K562 (cell line): Measurements from ENCODE around the gene TESK1. TPM values are rescaled to one million over a fixed set of nuclear protein-coding genes. Genes with fewer than 3 reads are reported as not detected.

Experiments
- CBFB ChIP-seq: sonication (generic); formaldehyde crosslinking; IDR thresholded peaks from 2 replicates; pipeline ENCODE4 v1.4.0; 2020; ENCODE audit warnings: mild to moderate bottlenecking, missing genetic modification reagents
- CLOCK ChIP-seq: fragments of 250-450 bp; sonication (Bioruptor Pico); IDR thresholded peaks from 2 replicates; pipeline ENCODE4 v1.4.0; 2020; ENCODE audit warnings: mild to moderate bottlenecking, moderate library complexity, borderline replicate concordance
- MAX ChIP-seq: sonication (generic); formaldehyde crosslinking; IDR thresholded peaks from 2 replicates; pipeline ENCODE4 v1.9.0; 2022; ENCODE audit warnings: mild to moderate bottlenecking, missing genetic modification reagents
- NCOA2 ChIP-seq, 2 experiments: fragments of 450-650 bp; IDR thresholded peaks; 2 replicates each; pipeline ENCODE4 v1.6.1; 2018; ENCODE audit warnings: mild to moderate bottlenecking in 2 of 2, moderate library complexity in 1 of 2; ENCODE audit not compliant: partially characterized antibody in 2 of 2
- NR2C2 ChIP-seq, 2 experiments: fragments of 200-800 bp in 1 of 2; sonication (Bioruptor generic) in 1 of 2; sonication (generic) in 1 of 2; formaldehyde crosslinking in 1 of 2; IDR thresholded peaks; 2 replicates each; pipeline versions ENCODE4 v1.6.1 to v1.8.0; 2016 to 2022; ENCODE audit warnings: mild to moderate bottlenecking in 1 of 2, missing compliant biosample characterization in 1 of 2, missing genetic modification characterization in 1 of 2, missing genetic modification reagents in 1 of 2
- PML ChIP-seq: IDR thresholded peaks from 2 replicates; pipeline ENCODE4 v1.6.1; 2012; ENCODE audit warnings: low read length, inconsistent platforms
- POU5F1 ChIP-seq: fragments of 150-350 bp; IDR thresholded peaks from 2 replicates; pipeline ENCODE4 v1.6.1; 2014; ENCODE audit warnings: borderline replicate concordance, low read length, low read depth, mild to moderate bottlenecking; ENCODE audit not compliant: partially characterized antibody
- RAD21 ChIP-seq, 2 experiments: fragments of 250-450 bp in 1 of 2; fragments of 450-650 bp in 1 of 2; sonication (Bioruptor Pico) in 1 of 2; formaldehyde crosslinking in 1 of 2; IDR thresholded peaks in 1 of 2; conservative IDR thresholded peaks in 1 of 2; 2 replicates each; pipeline versions ENCODE4 v1.4.0 to v1.8.0; 2020 to 2022; ENCODE audit warnings: mild to moderate bottlenecking in 2 of 2, moderate library complexity in 1 of 2
- RERE ChIP-seq: sonication (generic); formaldehyde crosslinking; IDR thresholded peaks from 2 replicates; pipeline ENCODE4 v1.8.0; 2023; ENCODE audit warnings: missing genetic modification reagents, mild to moderate bottlenecking, borderline replicate concordance
- SMARCE1 ChIP-seq: fragments of 450-650 bp; IDR thresholded peaks from 2 replicates; pipeline ENCODE4 v1.7.1; 2016; ENCODE audit warnings: mild to moderate bottlenecking
- SREBF2 ChIP-seq: sonication (generic); formaldehyde crosslinking; IDR thresholded peaks from 2 replicates; pipeline ENCODE4 v1.4.0; 2020; ENCODE audit warnings: mild to moderate bottlenecking, missing genetic modification reagents
- STAG1 ChIP-seq: sonication (generic); formaldehyde crosslinking; IDR thresholded peaks from 2 replicates; pipeline ENCODE4 v1.5.0; 2020; ENCODE audit warnings: missing genetic modification reagents, borderline replicate concordance
- TAF1 ChIP-seq: IDR thresholded peaks from 2 replicates; pipeline ENCODE4 v1.6.1; 2011; ENCODE audit warnings: mild to moderate bottlenecking, low read length, moderate library complexity; ENCODE audit not compliant: insufficient read depth, control insufficient read depth, severe bottlenecking; ENCODE audit errors: extremely low read depth
- TAF15 ChIP-seq: fragments of 200-400 bp; formaldehyde crosslinking; IDR thresholded peaks from 2 replicates; pipeline ENCODE4 v1.6.1; 2017; ENCODE audit warnings: mild to moderate bottlenecking, low read depth, low read length, moderate library complexity
- ZNF324 ChIP-seq: fragments of 250-450 bp; sonication (Bioruptor Pico); IDR thresholded peaks from 2 replicates; pipeline ENCODE4 v1.4.0; 2020; ENCODE audit warnings: mild to moderate bottlenecking
- ZNF778 ChIP-seq: fragments of 450-650 bp; formaldehyde crosslinking; IDR thresholded peaks from 2 replicates; pipeline ENCODE4 v1.4.0; 2020; ENCODE audit warnings: mild to moderate bottlenecking, moderate library complexity
- polyA plus RNA-seq, 8 experiments: library from polyadenylated mRNA; depleted of rRNA in 4 of 8; stranded (reverse) in 5 of 8; unstranded in 3 of 8; fragments of >200 nt; fragmentation: Nextera tagmentation in 2 of 8; fragmentation: Illumina TruSeq in 1 of 8; extraction: Ambion mirVana in 2 of 8; extraction: Trizol in 1 of 8; gene quantifications; 2 replicates each; pipeline versions ENCODE4 v1.2.1 to v1.2.3, GENCODE V29; 2011 to 2014; ENCODE audit warnings: inconsistent platforms in 1 of 8, missing spikeins in 1 of 8
- total RNA-seq, 7 experiments: library from RNA; depleted of rRNA in 6 of 7; stranded (reverse); fragments of >200 nt in 6 of 7; fragmentation: Illumina TruSeq in 2 of 7; extraction: Trizol in 2 of 7; gene quantifications; 2 replicates each; pipeline versions ENCODE4 v1.2.1 to v1.2.3, GENCODE V29; 2011 to 2021; ENCODE audit warnings: low replicate concordance in 1 of 7

TESK1 gene
- total and polyA plus RNA-seq, 9 of the 15 experiments (the other 6 are each of a cell fraction or from before 2014, with no cell fraction given): 0.07 to 10.4 (median 4.1) TPM

- TF ChIP-seq TAF1 (peak; percentile 31), STAG1 (peak; percentile 36; the same call in 1 of the 2 replicates), NCOA2 (IDR thresholded peaks at IDR 0.05; ENCODE audit: partially characterized antibody in 2 of 2) (no peak), SREBF2 (CRISPR knock-in tag) (no peak), POU5F1 (peak; percentile 28), NR2C2 (CRISPR knock-in tag; IDR thresholded peaks at IDR 0.05) (no peak), NR2C2 (tag; IDR thresholded peaks at IDR 0.05) (no peak), MAX (CRISPR knock-in tag) (0 out of 2 replicates have a peak, but pooled peaks have one; percentile 25), CLOCK (CRISPR knock-in tag) (no peak), CBFB (CRISPR knock-in tag) (no peak), TAF15 (no peak), PML (no peak), SMARCE1 (no peak), RAD21 (CRISPR knock-in tag; conservative IDR thresholded peaks at IDR 0.05 in 1 of 2, IDR thresholded peaks at IDR 0.05 in 1 of 2) (peak; percentile 57 to 77), ZNF324 (CRISPR knock-in tag) (no peak), ZNF778 (CRISPR knock-in tag) (no peak), RERE (no peak)
These were observed 41.6 kb downstream of the TESK1 start (continued) for GRCh38 chr9:35646533-35647265.
